Ishikawa (cell line): ENCODE results near the gene MAMDC4.
"Not testable (repeated sequence)": the region's sequence is repeated elsewhere in the genome, so short reads cannot be mapped to it uniquely, and the experiment has no call there.

Experiments used
- CREB1 ChIP-seq: IDR thresholded peaks from 2 replicates; pipeline ENCODE4 v1.6.1; 2012; ENCODE audit warnings: low read depth
- EGR1 ChIP-seq: IDR thresholded peaks from 2 replicates; pipeline ENCODE4 v1.6.1; 2012
- EP300 ChIP-seq: IDR thresholded peaks from 2 replicates; pipeline ENCODE4 v1.6.1; 2012; ENCODE audit warnings: borderline replicate concordance
- TCF12 ChIP-seq: IDR thresholded peaks from 2 replicates; pipeline ENCODE4 v1.6.1; 2012; ENCODE audit warnings: low read depth
- TEAD4 ChIP-seq: IDR thresholded peaks from 2 replicates; pipeline ENCODE4 v1.6.1; 2012
- ZBTB7A ChIP-seq: IDR thresholded peaks from 2 replicates; pipeline ENCODE4 v1.6.1; 2012; ENCODE audit warnings: low read depth
- TF ChIP-seq, protein P1 (sequence below): IDR thresholded peaks from 2 replicates; pipeline ENCODE4 v1.6.1; 2012

GRCh38 chr9:136841646-136842379 lies 10.3 kb upstream of the MAMDC4 start:
- not testable (repeated sequence) for TF ChIP-seq ZBTB7A, EGR1, CREB1, EP300, TCF12, TEAD4
- TF ChIP-seq, protein P1, sequence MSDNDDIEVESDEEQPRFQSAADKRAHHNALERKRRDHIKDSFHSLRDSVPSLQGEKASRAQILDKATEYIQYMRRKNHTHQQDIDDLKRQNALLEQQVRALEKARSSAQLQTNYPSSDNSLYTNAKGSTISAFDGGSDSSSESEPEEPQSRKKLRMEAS, result not testable (repeated sequence)
